T-helper 2 cell treated with Interferon-gamma antibody and Interleukin-4, amounts not matched to agents 100 ng/mL and 5 ng/mL, for 36 hours (primary cell): ENCODE measurements around the gene AP4S1. TPM values are rescaled to one million over a fixed set of nuclear protein-coding genes. Genes with fewer than 3 reads are reported as not detected.
"Not testable (repeated sequence)": the region's sequence is repeated elsewhere in the genome, so short reads cannot be mapped to it uniquely, and the experiment has no call there.

Experiments used
- intact Hi-C: fragments of 100-400 bp; cut with micrococcal nuclease; formaldehyde crosslinking; loops from one replicate; pipeline ENCODE4 v1.15.1; 2023
- total RNA-seq: library from RNA; stranded (reverse); gene quantifications from 2 replicates; pipeline ENCODE4 v1.2.3, GENCODE V29; 2022

The AP4S1 gene
- total RNA-seq, 1 donor from 2014 or later = 6.7 TPM

DNA sequence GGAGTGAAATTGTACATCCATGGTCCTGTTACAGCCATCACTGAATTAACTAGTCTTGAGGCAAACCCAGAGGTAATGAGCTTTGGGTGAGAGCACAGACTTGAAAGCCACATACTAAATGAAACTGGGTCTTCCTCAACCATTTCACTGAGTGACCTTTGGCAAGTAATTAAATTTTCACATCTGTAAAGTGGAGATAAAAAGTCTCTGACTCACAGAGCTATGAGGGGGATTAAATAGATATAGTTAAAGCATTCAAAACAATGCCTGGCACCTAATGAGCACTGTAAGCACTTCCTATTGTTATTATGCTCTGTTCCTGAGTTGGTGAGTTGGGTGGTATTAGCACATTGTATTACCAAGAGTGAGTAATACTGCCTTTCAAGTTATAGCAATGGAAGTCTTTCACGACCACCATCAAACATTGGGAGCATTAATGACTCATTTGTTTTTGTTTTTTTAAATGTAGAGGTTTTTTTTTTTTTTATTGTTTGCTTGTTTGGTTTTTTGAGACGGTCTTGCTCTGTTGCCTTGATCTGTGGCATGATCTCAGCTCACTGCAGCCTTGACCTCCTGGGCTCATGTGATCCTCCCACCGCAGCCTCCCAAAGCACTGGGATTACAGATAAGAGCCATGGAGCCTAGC is 13.2 kb downstream of the AP4S1 start:
- intact Hi-C loops = no loop called here

DNA sequence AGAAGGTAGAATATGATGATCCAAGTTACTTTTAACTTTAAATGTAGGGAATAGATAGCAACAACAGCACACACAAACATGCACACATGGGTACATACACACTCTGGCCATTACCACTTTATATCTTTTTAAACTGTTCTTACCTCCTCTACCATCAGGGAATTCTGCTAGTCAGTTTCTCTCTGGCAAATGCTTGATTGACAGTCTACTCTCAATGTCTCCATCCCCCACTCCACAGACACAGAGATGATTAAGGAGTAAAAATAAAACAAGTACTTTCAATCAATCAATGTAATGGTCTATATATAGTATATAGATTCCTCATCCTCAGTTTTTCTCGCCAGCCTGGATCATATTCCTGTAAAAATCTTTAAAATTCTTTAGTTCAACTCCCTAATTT is 16.9 kb downstream of the AP4S1 start:
- intact Hi-C loops = no loop called here

DNA sequence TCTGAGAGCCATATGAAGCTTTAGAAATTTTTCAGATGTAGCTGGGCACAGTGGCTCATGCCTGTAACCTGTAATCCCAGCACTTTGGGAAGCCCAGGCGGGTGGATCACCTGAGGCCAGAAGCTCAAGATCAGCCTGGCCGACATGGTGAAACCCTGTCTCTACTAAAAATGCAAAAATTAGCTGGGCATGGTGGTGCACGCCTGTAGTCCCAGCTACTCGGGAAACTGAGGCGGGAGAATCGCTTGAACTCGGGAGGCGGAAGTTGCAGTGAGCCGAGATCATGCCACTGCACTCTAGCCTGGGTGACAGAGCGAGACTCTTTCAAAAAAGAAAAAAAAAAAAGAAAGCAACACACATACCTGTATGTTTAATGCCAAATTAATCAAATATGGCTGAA is 17.4 kb downstream of the AP4S1 start:
- intact Hi-C loops = not testable (repeated sequence)

DNA sequence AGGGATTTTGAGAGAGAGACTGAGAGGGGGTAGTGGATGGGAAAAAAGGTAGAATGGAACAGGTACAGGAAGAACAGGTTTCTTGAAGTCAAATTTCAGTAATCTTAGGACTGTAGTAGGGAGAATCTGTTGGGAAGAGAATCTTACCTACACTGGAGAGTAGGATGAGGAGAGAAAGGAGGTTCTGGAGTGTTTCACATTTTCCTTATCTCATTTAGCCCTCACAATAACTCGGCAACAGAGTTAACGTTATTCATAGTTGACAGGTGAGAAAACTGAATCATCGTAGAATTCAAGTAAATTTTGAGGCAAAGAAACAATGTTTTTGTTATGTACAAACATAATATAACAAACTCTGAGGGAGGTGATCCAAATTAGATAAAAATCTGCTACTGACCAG is 17.9 kb downstream of the AP4S1 start:
- intact Hi-C loops = no loop called here

DNA sequence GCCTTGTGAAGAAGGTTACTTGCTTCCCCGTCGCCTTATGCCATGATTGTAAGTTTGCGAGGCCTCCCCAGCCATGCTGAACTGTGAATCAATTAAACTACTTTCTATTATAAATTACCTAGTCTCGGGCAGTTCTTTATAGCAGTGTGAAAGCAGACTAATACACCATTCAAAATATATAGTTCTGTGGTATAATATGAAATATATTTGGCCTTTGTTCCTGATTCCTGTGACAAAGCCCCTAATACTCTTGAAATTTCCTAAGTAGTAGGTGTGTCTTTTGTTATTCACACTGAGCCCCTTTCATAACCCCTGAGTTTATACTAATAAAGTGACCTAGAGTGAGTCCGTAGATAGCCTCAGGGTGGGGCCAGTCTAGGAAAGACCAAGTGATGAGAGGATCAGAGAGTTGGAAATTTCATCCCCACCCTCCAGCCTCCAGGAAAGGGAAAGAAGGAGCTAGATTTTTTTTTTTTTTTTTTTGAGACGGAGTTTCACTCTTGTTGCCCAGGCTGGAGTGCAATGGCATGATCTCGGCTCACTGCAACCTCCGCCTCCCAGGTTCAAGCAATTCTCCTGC is 20.1 kb downstream of the AP4S1 start:
- intact Hi-C loops = no loop called here

DNA sequence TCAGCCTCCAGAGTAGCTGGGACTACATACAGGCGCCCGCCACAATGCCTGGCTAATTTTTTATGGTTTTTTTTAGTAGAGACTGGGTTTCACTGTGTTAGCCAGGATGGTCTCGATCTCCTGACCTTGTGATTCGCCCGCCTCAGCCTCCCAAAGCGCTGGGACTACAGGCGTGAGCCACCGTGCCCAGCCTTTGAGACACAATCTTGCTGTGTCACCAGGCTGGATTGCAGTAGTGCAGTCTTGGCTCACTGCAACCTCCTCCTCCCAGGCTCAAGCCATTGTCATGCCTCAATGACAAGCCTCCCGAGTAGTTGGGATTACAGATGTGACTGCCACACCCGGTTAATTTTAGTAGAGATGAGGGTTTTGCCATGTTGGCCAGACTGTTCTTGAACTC is 22.1 kb downstream of the AP4S1 start:
- intact Hi-C loops = no loop called here

DNA sequence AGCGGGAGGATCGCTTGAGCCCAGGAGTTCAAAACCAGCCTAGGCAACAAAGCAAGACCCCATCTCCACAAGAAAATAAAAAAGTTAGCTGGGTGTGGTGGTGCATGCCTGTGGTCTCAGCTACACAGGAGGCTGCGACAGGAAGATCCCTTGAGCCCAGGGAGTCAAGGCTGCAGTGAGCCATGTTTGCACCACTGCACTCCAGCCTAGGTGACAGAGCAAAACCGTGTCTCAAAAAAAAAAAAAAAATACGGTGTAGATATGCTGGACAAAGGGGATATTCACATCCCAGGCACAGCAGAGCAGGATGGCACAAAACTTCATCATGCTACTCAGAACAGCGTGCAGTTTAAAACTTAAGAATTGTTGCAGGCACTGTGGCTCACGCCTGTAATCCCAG is 25.6 kb downstream of the AP4S1 start:
- intact Hi-C loops = no loop called here

DNA sequence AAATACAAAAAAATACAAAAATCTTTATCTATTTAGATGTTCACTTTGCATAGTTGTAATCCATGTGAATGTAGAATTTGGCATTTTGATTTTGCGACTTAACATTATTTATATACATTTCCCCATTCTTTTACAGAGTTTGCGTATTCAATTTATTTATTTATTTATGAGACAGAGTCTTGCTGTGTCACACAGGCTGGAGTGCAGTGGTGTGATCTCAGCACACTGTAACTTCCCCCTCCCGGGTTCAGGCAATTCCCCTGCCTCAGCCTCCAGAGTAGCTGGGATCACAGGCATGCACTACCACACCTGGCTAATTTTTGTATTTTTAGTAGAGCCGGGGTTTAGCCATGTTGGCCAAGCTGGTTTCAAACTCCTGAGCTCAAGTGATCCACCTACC is 26.1 kb downstream of the AP4S1 start:
- intact Hi-C loops = no loop called here

DNA sequence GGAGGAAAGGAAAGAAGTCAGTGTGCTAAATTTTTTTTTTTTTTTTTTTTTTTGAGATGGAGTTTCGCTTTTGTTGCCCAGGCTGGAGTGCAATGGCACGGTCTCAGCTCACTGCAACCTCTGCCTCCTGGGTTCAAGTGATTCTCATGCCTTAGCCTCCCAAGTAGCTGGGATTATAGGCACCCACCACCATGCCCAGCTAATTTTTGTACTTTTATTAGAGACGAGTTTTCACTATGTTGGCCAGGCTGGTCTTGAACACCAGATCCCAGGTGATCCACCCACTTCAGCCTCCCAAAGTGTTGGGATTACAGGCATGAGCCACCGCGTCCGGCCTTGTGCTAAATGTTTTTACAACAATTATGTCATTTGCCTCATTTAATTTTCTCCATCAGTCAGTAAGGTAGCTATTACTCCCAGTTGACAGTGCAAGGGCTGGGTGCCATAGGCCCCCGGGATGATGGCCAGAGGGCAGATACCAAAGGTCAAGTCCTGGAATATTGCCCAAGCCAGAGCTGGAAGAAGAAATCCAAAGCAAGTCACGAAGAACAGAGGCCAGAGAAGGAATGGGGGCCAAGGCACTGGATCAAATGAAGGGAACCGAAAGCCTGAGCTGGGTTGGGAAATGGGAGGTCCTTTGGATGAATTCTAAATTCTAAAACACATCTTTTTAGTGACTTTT is 27.6 kb downstream of the AP4S1 start:
- intact Hi-C loops = not testable (repeated sequence)

DNA sequence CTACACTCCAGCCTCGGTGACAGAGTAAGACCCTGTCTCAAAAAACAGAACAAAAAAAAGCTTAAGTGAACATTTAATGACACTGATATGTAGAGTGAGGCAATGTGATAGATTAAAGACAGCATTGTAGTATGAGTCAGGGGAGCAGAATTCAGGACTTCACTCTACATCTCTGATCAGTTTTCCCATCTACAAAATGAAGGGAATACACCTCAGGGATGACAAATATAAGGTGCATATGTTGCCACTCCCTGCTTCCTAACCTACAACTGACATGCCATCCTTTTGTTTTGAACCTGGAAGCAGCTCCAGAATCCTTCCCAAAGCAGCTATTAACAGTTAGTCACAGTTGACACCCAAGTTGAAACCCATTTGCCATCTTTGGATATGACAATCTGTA is 31.6 kb downstream of the AP4S1 start:
- intact Hi-C loops = no loop called here

DNA sequence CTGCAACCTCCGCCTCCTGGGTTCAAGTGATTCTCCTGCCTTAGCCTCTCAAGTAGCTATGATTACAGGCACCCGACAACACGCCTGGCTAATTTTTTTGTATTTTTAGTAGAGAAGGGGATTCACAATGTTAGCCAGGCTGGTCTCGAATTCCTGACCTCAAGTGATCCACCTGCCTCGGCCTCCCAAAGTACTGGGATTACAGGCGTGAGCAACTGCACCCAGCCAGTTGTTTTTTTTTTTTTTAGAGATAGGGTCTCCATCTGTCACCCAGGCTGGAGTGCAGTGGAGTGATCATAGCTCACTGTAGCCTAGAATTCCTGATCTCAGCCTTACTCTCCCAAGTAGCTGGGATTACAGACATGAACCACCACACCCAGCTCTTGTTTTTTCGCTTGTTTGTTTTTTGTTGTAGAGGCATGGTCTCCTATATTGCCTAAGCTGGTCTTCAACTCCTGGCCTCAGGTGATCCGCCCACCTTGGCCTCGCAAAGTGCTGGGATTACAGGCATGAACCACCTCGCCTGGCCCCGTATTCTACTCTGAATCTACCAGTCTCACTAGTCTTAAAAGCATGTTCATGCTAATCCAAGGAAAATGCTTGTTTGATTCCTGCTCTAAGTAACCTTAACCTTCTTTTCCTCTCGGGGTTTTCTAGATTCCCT is 32.4 kb downstream of the AP4S1 start:
- intact Hi-C loops = no loop called here

DNA sequence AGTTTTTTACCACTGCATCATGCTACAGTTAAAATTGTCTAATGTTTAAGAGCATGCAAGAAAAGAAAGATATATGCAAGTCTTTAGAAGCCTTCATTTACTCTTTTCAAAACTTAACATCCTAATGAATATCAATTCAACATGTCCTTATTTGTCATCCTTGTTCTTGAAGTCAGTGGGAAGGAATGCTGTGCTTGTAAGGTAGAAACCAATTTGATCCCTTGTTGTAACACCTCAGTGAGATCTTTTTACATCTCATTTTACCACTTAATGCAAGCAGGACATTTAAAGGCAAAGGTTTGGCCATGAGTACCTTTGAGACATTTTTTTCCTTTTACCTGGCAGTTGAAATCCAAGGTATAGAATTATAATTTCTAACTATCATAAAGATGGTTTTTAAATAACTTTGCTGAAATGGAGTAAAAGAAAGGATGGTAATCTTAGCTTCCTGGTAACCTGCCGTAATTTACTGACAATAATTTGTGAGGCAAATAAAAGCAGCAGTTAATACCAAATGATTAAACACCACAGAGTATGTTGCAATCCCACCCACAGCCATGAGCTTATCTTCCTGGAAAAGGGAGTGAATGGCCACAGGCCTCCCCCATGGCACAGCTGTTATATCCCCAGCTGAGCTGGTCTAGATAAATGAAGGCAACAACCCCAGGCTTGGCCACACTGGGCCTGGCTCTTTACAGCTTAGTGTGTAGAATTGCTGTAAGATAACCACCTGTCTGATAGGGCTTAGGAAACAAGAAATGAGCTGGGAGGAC is 33.9 kb downstream of the AP4S1 start:
- intact Hi-C loops = no loop called here

DNA sequence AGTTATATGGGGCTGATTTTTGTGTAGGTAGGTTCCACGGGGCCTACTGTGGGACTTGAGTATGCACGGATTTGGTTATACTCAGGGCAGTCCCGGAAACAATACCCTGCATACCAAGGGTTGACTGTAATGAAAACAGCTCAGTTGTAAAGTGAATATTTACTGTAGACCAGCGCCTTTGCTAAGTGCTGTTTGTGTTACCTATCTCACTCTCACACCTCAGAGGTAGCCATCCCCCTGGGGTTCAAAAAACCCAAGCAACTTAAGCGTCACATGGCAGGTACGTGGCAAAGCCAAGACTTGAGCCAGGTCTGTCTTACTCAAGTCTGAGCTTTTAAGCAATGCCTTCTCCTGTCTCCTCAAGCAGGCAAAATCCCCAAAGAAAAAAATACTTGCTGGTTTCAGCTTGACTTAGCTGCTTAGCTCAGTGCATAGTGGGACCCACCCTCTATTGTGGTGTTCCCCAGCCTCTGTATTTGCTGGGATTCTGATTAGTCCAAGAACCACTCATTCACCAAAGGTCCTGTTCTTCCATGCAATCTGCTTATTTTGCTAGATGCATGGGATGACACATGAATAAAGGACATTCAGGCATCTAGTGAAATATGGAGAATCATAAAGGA is 34.9 kb downstream of the AP4S1 start:
- intact Hi-C loops = no loop called here

DNA sequence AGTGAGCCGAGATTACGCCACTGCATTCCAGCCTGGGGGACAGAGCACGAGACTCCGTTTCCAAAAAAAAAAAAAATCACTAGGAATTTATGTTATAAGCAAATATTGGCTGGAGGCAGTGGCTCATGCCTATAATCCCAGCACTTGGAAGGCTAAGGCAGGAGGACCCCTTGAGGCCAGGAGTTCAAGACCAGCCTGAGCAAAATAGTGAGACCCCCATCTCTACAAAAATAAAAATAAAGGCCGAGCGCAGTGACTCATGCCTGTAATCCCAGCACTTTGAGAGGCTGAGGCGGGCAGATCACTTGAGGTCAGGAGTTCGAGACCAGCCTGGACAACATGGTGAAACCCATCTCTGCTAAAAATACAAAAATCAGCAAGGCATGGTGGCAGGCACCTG is 37.5 kb downstream of the AP4S1 start:
- intact Hi-C loops = not testable (repeated sequence)

DNA sequence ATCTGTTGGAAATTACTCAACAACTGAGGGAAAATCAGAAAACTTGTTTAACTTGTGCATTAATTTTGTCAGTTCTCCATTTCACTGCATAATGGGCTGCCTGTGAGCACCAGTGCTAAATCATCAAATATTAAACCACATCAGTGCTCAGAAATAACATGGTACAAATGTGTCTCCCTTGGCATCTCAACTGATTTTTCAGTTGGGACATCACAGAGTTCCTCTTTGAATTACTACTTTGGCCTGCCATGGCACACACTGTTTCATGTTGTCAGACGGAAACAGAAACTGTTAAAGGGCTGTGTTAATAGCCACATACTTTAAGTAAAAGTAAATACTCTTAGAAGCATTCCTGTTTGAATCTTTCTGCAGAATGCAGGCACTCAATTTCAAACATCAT is 42.8 kb downstream of the AP4S1 start:
- intact Hi-C loops = no loop called here

DNA sequence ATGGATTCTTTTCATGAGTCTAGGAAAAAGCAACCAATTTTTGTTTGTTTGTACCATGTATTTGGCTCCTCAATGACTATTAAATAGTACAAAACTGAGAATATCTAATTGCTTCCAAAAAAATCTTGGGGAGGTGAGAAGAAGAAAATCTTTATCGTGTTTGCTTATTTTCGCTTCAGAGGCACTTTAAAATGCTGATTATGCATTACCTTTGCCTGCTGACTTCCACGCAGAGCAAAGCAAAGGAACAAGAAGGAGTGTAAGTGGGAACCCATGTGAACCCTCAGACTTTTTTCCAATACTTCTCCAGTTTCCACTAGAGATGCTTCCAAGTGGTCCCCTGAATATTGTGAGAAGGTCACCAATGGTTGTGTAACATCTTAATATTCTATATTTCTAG is 43.9 kb downstream of the AP4S1 start:
- intact Hi-C loops = no loop called here

DNA sequence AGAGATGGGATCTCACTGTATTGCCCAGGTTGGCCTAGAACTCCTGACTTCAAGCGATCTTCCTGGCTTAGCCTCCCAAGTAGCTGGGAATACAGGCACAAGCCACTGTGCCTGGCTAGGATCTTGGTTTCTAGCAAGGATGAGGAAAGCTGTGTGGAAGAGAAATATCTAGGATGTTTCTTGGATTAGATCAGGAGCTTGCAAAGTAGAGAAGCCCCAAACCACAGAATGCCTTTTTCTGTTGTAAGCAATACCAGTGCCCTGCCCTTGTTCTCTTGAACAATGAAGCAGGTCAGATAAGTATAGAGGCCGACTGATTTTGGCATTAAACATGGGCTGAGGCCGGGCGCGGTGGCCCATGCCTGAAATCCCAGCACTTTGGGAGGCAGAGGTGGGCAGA is 45.0 kb downstream of the AP4S1 start:
- intact Hi-C loops = no loop called here

DNA sequence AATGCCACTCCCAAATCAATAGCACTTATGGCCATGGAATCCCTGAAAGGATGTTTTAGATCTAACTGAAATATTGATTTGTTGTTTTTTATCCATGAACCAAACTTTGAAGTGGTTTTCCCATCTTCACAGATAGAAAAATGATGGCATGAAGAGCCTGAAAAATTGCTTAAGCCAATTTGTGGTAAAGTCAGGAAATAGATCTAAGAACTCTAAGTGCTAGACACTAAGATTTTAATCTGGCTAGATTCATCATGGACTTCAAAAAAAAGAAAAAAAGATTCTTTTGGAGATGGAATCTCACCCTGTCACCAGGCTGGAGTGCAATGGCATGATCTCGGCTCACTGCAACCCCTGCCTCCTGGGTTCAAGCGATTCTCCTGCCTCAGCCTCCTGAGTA is 45.7 kb downstream of the AP4S1 start:
- intact Hi-C loops = no loop called here

DNA sequence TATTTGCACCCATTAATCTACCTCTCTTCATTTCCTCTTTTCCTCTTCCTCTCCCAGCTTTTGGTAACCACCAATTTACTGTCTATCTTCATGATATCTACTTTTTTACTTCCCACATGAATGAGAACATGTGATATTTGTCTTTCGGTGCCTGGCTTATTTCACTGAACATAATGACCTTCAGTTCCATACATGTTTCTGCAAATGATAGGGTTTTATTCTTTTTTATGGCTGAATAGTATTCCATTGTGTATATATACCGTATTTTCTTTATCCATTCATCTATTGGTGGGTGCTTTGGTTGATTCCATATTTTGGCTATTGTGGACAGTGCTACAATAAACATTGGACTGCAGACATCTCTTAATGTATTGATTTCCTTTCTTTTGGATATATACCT is 49.7 kb downstream of the AP4S1 start:
- intact Hi-C loops = no loop called here

DNA sequence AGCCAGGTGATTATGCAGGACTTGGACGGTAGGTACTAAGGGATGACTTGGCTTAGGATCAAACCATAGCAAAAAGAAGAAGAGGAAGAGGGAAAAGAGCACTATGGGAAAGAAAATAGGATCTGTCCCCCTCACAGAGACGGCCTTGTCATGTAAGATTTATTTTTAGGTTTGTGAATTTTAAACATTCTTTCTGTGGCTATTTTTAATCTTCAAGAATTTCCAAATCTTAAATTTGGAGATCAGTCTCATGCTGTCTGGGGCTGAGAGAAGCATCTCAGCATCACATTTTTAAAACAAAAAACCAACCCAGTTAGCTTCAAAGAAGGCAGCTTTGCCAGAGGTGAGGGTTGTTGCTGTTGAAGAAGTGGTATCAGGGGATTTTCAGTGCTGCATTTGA is 53.3 kb downstream of the AP4S1 start:
- intact Hi-C loops = no loop called here

DNA sequence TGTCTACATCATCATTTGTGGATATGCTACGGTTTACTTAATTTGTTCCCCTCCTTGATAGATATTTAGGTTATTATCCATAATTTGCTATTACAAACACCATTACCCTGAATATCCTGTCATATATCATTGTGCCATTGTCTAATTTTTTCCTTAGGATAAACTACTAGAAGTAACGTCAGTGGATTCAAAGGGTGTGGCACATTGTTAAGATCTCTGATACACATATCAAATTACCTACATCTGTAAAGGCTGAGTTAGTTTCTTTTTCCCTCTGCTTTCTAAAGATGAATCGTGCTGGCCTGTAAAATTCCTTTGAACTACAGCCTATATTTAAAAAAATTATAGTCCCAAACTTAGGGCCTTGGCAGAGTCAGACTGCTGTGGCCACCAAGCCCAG is 54.6 kb downstream of the AP4S1 start:
- intact Hi-C loops = loop anchor here (5.0 kb wide), 1 partner anchor 53 kb away; the partner anchor contains the start of genes AP4S1 and STRN3
